Measurements from ENCODE around the gene MAN1B1. TPM values are rescaled to one million over a fixed set of nuclear protein-coding genes. Genes with fewer than 3 reads are reported as not detected.

The MAN1B1 gene
- total RNA-seq, 1 experiment from 2014 or later: 50.9 TPM

GRCh38 chr9:137136881-137137607 lies 50.3 kb downstream of the MAN1B1 start:
- ATAC-seq: no peak
- POLR2A ChIA-PET: no interaction called here
- Histone ChIP-seq H2AFZ (ENCODE audit: low read depth, low read length, poor library complexity, severe bottlenecking) (no peak overlapping the region), H3K36me3 (ENCODE audit: control insufficient read depth in 1 of 2, insufficient read depth in 2 of 2, low read length in 2 of 2) (no peaks in the 10 kb centered on the region), H3K9me2 (ENCODE audit: insufficient read depth) (no peaks in the 10 kb centered on the region), H3K9me3 (ENCODE audit: control insufficient read depth in 1 of 2, insufficient read depth in 1 of 2, low read depth in 1 of 2, low read length in 2 of 2) (no peaks in the 10 kb centered on the region), H3K4me3 (replicated peaks in 1 of 2; ENCODE audit: low read depth in 1 of 2, low read length in 2 of 2) (no peak overlapping the region), H3K4me1 (ENCODE audit: control insufficient read depth in 1 of 2, insufficient read depth in 2 of 2, low read length in 2 of 2) (peaks cover 12 to 18% of the 10 kb centered on the region in 2 experiments), H3K27me3 (ENCODE audit: insufficient read depth, low read length) (no peaks in the 10 kb centered on the region), H4K20me1 (ENCODE audit: insufficient read depth) (no peaks in the 10 kb centered on the region), H3K27ac (ENCODE audit: low read depth, low read length) (no peak overlapping the region; the same call in 1 of the 2 replicates), H3K4me2 (ENCODE audit: low read length) (no peak overlapping the region), H3K9ac (ENCODE audit: low read length) (no peak overlapping the region), H3K79me2 (ENCODE audit: insufficient read depth, low read length) (no peaks in the 10 kb centered on the region)
- DNase-seq (ENCODE audit: low read depth, low spot score): no peak
- TF ChIP-seq POLR2AphosphoS5 (IDR thresholded peaks at IDR 0.05; ENCODE audit: low read depth, low read length) (no peak), ZNF274 (IDR thresholded peaks at IDR 0.05; ENCODE audit: low read depth, low read length) (no peak), EZH2 (IDR thresholded peaks at IDR 0.05) (no peak), SP1 (IDR thresholded peaks at IDR 0.05; ENCODE audit: low read depth) (no peak), YY1 (IDR thresholded peaks at IDR 0.05; ENCODE audit: extremely low read depth, insufficient replicate concordance, low read depth, low read length) (no peak), CEBPB (IDR thresholded peaks at IDR 0.05; ENCODE audit: low read depth) (no peak), CBX3 (IDR thresholded peaks at IDR 0.05; ENCODE audit: low read depth) (no peak), RAD21 (IDR thresholded peaks at IDR 0.05; ENCODE audit: low read depth) (no peak), TCF7L2 (IDR thresholded peaks at IDR 0.05; ENCODE audit: borderline replicate concordance, extremely low read depth, insufficient read depth, insufficient read length) (no peak), SIN3A (IDR thresholded peaks at IDR 0.05; ENCODE audit: low read depth) (no peak), EGR1 (IDR thresholded peaks at IDR 0.05; ENCODE audit: low read depth) (no peak), JUND (IDR thresholded peaks at IDR 0.05) (no peak)
- TF ChIP-seq, protein P1, sequence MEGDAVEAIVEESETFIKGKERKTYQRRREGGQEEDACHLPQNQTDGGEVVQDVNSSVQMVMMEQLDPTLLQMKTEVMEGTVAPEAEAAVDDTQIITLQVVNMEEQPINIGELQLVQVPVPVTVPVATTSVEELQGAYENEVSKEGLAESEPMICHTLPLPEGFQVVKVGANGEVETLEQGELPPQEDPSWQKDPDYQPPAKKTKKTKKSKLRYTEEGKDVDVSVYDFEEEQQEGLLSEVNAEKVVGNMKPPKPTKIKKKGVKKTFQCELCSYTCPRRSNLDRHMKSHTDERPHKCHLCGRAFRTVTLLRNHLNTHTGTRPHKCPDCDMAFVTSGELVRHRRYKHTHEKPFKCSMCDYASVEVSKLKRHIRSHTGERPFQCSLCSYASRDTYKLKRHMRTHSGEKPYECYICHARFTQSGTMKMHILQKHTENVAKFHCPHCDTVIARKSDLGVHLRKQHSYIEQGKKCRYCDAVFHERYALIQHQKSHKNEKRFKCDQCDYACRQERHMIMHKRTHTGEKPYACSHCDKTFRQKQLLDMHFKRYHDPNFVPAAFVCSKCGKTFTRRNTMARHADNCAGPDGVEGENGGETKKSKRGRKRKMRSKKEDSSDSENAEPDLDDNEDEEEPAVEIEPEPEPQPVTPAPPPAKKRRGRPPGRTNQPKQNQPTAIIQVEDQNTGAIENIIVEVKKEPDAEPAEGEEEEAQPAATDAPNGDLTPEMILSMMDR (IDR thresholded peaks at IDR 0.05 in 2 of 3, conservative IDR thresholded peaks at IDR 0.05 in 1 of 3; ENCODE audit: borderline replicate concordance in 1 of 3, insufficient read depth in 1 of 3, low read depth in 2 of 3, low read length in 2 of 3): no peak
- TF ChIP-seq, protein P2, sequence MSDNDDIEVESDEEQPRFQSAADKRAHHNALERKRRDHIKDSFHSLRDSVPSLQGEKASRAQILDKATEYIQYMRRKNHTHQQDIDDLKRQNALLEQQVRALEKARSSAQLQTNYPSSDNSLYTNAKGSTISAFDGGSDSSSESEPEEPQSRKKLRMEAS (IDR thresholded peaks at IDR 0.05): no peak
- CTCF ChIA-PET: no interaction called here
- intact Hi-C loops (cut with micrococcal nuclease): no loop called here
- BruUV-seq (replicated peaks): no TSS peak
- RAD21 ChIA-PET (ENCODE audit: low non-redundant PET in 1 of 2, low total read pairs in 2 of 2, uncharacterized antibody in 2 of 2, unreplicated experiment in 2 of 2): no interaction called here

Data from HCT116 (cell line).